Mucosa of stomach (tissue), 1 donor: Measurements from ENCODE around the gene ACTR10.
A peak's percentile ranks its signal among the peaks of the same experiment; 100 is the strongest.

Experiments
- H3K27me3 ChIP-seq: one replicate; pipeline ENCODE4 v1.7.0; 2013; ENCODE audit warnings: mild to moderate bottlenecking, low read length; ENCODE audit not compliant: control insufficient read depth, insufficient read depth
- H3K36me3 ChIP-seq: one replicate; pipeline ENCODE4 v1.7.0; 2013; ENCODE audit warnings: low read length; ENCODE audit not compliant: control insufficient read depth, insufficient read depth
- H3K4me1 ChIP-seq: one replicate; pipeline ENCODE4 v1.7.0; 2013; ENCODE audit warnings: mild to moderate bottlenecking, low read length; ENCODE audit not compliant: control insufficient read depth, insufficient read depth
- H3K4me3 ChIP-seq: one replicate; pipeline ENCODE4 v1.7.0; 2013; ENCODE audit warnings: low read length
- H3K9ac ChIP-seq: one replicate; pipeline ENCODE4 v1.7.0; 2013; ENCODE audit warnings: mild to moderate bottlenecking, low read length, moderate library complexity
- H3K9me3 ChIP-seq: one replicate; pipeline ENCODE4 v1.7.0; 2013; ENCODE audit warnings: mild to moderate bottlenecking, low read length, moderate library complexity; ENCODE audit not compliant: control insufficient read depth
- donor health status: Pancreatic carcinoma.

ACTR10 gene

DNA sequence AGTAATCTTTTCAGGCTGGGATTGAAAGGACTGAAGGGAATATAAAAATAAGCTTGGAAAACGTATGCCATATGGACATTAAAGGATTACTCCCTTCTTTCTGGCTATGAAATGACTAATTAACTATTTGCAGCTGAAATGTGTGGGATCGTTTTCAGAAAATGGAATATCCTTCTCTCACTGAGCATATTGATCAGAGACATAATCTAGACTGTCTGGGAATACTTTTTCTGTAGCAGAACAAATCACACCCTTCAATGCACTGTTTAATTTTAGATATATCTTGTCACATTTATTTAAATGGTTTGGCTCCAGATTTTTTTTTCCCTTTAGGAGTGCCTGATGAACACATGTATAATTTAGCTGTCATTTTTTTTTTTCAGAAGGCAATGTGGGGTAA, 10.8 kb upstream of the ACTR10 start:
- Histone ChIP-seq H3K4me3 (no peak overlapping the region), H3K4me1 (no peaks in the 10 kb centered on the region), H3K27me3 (no peaks in the 10 kb centered on the region), H3K9ac (no peak overlapping the region), H3K36me3 (no peaks in the 10 kb centered on the region), H3K9me3 (no peaks in the 10 kb centered on the region)

DNA sequence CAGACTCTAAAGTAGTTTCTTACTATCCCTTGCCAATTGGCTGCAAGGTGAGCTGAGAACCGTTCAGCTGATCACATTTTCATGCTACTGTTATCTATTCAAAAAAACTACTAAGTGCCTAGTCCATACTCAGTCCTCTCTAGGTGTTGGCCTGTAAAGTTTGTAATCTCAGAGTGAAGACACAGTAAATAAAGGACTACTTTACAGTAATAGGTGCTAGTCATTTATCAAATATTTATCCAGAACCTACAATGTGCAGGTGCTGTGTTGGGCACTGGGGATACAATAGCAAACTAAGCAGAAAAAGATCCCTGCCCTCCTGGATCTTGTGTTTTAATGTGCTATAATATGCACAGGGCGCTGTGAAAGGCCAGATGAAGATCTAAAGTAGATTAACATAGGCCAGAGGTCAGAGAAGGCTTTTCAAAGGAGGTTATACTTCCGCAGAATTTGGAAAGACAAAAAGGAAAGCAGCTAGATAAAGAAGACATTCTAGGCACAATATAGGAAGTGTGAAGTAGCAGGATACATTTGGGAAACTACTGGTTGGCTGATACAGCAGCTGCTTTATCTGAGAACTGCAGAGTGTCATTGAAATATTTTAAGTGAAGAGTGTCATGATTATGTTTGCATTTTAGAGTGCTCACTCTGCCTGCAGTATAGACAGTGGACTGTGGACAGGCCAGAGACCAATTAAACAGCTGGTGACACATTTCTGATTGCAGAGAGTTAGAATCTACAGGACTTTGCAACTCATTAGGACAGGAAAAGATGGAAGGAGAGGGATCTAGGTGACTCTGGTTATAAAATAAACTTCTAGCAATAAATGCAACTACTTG, 8.0 kb upstream of the ACTR10 start:
- H3K27me3 ChIP-seq, result no peaks in the 10 kb centered on the region
- H3K4me1 ChIP-seq, result no peaks in the 10 kb centered on the region
- no peak overlapping the region for H3K9ac ChIP-seq
- H3K9me3 ChIP-seq, result no peaks in the 10 kb centered on the region
- no peak overlapping the region for H3K4me3 ChIP-seq
- H3K36me3 ChIP-seq, result no peaks in the 10 kb centered on the region

DNA sequence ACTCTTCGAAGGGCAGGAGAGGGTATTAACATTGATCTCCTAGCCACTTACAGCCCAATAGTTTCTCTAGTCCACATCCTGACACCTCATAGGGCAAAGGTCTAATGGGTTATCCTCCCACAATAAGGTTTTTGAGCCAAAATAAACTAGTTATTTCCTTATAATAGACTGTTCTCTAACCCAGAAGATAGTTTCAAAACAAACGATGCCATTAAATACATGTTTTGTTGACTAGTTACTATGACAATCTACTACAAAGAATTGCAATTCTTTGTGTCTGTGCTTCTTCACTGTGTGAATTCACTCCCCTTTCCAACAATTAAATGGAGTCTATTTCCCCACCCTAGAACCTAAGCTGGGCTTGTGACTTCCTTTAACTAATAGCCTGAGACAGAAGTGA, 6.4 kb upstream of the ACTR10 start:
- no peaks in the 10 kb centered on the region for H3K27me3 ChIP-seq
- no peaks in the 10 kb centered on the region for H3K36me3 ChIP-seq
- H3K4me1 ChIP-seq, result no peaks in the 10 kb centered on the region
- H3K9me3 ChIP-seq, result no peaks in the 10 kb centered on the region
- H3K9ac ChIP-seq, result no peak overlapping the region
- no peak overlapping the region for H3K4me3 ChIP-seq

DNA sequence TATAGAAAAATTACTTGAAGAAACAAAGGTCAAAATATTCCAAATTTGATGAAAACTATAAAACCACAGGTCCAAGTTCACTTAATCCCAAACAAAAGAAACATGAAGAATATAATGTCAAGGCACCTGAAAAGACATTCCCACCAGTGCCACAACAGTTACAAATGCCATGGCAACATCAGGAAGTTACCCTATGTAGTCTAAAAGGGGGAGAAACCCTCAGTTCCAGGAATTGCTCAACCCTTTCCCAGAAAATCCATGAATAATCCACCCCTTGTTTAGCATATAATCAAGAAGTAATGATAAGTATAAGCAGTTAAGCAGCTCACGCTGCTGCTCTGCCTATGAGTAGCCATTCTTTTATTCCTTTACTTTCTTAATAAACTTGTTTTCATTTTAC, 3.8 kb upstream of the ACTR10 start:
- Histone ChIP-seq H3K9me3 (no peaks in the 10 kb centered on the region), H3K36me3 (no peaks in the 10 kb centered on the region), H3K4me1 (peaks cover 6% of the 10 kb centered on the region), H3K4me3 (no peak overlapping the region), H3K9ac (no peak overlapping the region), H3K27me3 (no peaks in the 10 kb centered on the region)

DNA sequence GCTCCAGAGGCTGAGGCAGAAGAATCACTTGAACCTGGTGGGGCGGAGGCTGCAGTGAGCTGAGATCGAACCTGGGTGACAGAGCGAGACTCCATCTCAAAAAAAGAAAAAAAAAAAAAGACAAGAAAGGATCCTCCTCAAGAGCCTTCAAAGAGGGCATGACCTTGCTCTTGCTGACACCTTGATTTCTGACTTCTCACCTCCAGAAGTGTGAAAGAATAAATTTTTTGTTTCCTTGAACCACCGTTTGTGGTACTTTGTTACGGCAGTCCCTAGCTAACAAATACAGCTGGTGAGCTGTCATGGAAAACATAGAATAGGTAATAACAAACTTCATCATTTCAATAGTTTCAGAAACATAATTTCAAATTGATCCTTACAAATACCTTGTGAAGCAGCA, 1.9 kb upstream of the ACTR10 start:
- Histone ChIP-seq H3K9ac (no peak overlapping the region), H3K27me3 (no peaks in the 10 kb centered on the region), H3K4me1 (peaks cover 6% of the 10 kb centered on the region), H3K9me3 (no peaks in the 10 kb centered on the region), H3K36me3 (no peaks in the 10 kb centered on the region), H3K4me3 (no peak overlapping the region)

DNA sequence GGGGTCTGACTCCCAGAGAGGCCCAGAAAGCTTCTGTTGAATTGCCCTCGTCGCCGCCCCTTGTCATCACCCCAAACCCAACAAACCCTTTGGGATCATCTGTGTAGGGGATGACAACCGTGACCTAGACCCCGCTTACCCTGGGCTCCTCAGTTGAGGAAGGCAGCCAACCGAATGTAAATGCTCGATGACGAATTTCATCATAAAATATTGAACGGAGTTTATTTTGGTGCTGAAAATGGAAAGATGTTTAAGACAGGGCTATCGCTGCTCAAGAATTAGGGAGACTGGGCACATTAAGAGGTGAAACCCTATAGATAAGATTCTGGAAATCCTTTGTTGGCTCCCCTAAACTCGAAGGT, 512 bp downstream of the ACTR10 start:
- Histone ChIP-seq H3K36me3 (no peaks in the 10 kb centered on the region), H3K9ac (peak overlapping the region; percentile 92), H3K4me1 (peaks cover 6% of the 10 kb centered on the region), H3K9me3 (no peaks in the 10 kb centered on the region), H3K4me3 (peak overlapping the region; percentile 78), H3K27me3 (no peaks in the 10 kb centered on the region)

DNA sequence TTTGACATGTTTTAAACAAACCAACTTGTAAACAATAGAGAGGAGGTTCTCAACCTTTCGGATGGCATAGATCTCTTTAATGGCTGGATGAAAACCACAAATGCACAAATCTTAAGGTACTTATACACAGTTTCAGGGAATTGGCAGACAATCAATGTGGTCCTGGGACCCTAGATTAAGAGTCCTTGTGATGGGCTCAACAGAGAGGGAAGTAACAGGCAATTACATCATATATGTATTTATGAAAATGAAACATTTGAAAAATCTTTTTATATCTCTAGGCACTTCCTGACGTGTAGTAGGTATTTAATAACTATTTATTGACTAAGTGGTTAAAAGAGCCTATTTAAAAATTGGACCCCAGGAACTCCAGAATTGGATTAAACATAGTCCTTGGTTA, 897 bp downstream of the ACTR10 start:
- H3K36me3 ChIP-seq, result no peaks in the 10 kb centered on the region
- H3K9ac ChIP-seq, result peak overlapping the region; percentile 92
- no peaks in the 10 kb centered on the region for H3K27me3 ChIP-seq
- peaks cover 6% of the 10 kb centered on the region for H3K4me1 ChIP-seq
- peak overlapping the region; percentile 78 for H3K4me3 ChIP-seq
- H3K9me3 ChIP-seq, result no peaks in the 10 kb centered on the region

DNA sequence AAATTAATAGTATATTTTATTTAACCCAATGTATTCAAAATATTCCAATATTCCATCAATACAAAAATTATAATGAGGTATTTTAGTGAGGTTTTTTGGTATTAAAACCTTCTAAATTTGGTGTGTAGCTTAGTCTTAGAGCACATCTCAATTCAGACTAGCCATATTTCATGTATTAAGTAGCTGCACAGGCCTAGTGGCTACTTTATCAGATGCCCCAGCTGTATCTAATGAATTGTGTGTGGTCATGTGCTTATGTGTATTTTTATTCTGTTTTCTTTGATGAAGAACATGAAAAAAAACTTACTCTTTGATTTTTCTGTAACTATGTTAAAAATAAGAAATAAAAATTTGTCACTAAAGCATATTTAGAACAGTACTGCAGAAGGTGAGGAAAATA, 13.2 kb downstream of the ACTR10 start:
- Histone ChIP-seq H3K9ac (no peak overlapping the region), H3K4me1 (no peaks in the 10 kb centered on the region), H3K9me3 (no peaks in the 10 kb centered on the region), H3K4me3 (no peak overlapping the region), H3K36me3 (no peaks in the 10 kb centered on the region), H3K27me3 (no peaks in the 10 kb centered on the region)

DNA sequence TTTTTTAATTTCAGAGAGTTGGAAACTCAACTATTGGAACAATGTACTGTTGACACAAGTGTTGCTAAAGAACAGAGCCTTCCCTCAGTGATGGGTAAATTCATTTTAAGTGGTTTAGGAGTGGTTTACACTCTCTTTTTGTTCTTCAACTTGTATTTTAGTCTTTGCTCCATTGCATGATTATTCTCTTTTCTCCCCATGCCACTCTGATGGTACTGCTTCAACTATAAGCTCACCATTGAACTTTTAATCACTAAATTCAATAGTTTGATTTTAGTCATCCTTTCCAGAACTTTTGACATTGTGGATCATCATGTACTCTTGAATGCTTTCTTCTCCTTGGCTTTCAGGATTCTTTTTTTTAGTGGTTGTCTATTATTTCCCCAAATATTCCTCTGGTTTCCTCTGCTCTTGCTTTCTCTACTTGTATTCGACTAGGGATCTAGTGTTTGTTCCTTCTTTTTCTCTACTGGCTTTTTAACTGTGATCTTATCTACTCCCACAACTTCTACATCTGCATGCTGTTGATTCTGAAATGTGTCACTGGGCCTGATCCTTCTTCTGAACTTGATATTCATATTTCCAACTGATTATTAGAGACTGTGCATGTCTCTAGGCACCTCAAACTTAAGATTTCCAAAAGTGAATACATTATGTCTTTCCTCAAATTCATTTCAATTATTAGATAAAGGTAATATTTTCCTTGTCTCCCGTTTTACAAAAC, 15.4 kb downstream of the ACTR10 start:
- Histone ChIP-seq H3K4me3 (no peak overlapping the region), H3K4me1 (no peaks in the 10 kb centered on the region), H3K36me3 (no peaks in the 10 kb centered on the region), H3K27me3 (no peaks in the 10 kb centered on the region), H3K9ac (no peak overlapping the region), H3K9me3 (no peaks in the 10 kb centered on the region)

DNA sequence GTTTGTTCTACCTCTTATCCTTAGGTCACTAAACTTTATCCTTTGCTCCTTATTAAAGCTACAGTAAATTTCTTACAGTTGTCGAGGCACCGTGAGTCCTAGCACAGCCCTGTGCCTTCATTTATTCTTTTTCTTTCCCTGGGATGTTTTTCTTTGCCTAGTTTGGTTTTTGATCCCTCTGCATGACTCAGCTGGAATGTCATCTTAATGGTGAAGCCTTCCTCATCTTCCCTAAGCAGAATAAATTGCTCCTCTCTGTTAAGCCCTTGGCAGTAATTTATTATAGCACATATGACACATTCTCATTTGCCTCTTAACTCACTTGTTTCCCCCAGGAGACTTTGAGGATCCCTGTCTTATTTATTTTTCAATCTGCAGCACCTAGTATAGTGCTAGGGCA, 16.6 kb downstream of the ACTR10 start:
- H3K9me3 ChIP-seq, result no peaks in the 10 kb centered on the region
- H3K4me3 ChIP-seq, result no peak overlapping the region
- no peaks in the 10 kb centered on the region for H3K36me3 ChIP-seq
- no peak overlapping the region for H3K9ac ChIP-seq
- H3K4me1 ChIP-seq, result no peaks in the 10 kb centered on the region
- H3K27me3 ChIP-seq, result no peaks in the 10 kb centered on the region

DNA sequence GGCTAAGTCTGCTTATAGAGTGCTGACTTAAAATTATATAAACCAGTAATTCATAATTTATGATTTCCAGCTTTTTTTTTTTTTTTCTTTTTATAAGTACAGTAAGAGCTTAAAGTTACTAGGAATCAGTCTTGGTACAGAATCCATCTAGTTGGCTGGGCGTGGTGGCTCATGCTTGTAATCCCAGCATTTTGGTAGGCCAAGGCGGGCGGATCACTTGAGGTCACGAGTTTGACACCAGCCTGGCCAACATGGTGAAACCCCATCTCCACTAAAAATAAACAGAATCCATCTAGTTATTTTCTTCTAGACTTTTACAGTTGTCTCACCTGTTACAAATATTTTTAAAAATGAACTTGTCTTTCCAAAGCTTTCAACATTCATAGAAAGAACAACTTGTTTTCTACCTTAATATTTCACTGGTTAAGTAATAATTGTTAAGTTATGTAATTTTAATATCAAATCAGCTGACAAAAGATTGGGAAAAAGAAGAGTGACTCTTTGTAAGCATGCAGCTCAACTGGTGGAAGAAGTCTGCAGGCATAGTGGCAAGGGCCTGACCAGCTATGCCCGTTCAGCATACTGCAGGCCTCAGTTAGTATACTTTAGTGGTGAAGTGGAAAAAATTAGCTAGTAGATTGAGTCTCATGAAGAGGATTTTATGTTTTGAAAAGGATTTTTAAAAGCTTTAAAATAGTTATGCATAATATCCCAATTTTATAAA, 27.3 kb downstream of the ACTR10 start:
- H3K4me1 ChIP-seq, result no peaks in the 10 kb centered on the region
- H3K4me3 ChIP-seq, result no peak overlapping the region
- no peaks in the 10 kb centered on the region for H3K9me3 ChIP-seq
- no peak overlapping the region for H3K9ac ChIP-seq
- H3K36me3 ChIP-seq, result no peaks in the 10 kb centered on the region
- no peaks in the 10 kb centered on the region for H3K27me3 ChIP-seq
